Liver (tissue), 9 donors: ENCODE data around the gene YIPF3. TPM values are rescaled to one million over a fixed set of nuclear protein-coding genes. Genes with fewer than 3 reads are reported as not detected.

Experiments
- DNase-seq: peaks from one replicate; pipeline ENCODE4 v3.0.0-alpha.2; 2017; ENCODE audit warnings: low spot score
- H3K27ac ChIP-seq, 2 donors: one replicate each; pipeline ENCODE4 v1.7.0; 2013; ENCODE audit warnings: inconsistent platforms in 2 of 2, low read length in 2 of 2, control low read depth in 1 of 2, low read depth in 1 of 2, mild to moderate bottlenecking in 1 of 2
- H3K27me3 ChIP-seq, 4 donors: one replicate each; pipeline versions ENCODE4 v1.6.1 to v1.7.0; 2013; ENCODE audit warnings: low read length in 3 of 4, inconsistent platforms in 1 of 4, mild to moderate bottlenecking in 1 of 4, moderate library complexity in 1 of 4; ENCODE audit not compliant: control insufficient read depth in 4 of 4, insufficient read depth in 4 of 4
- H3K36me3 ChIP-seq, 4 donors: one replicate each; pipeline versions ENCODE4 v1.6.1 to v1.7.0; 2013; ENCODE audit warnings: low read length in 3 of 4, mild to moderate bottlenecking in 3 of 4, low read depth in 1 of 4, moderate library complexity in 1 of 4; ENCODE audit not compliant: control insufficient read depth in 4 of 4, insufficient read depth in 3 of 4
- H3K4me1 ChIP-seq, 4 donors: one replicate each; pipeline versions ENCODE4 v1.6.1 to v1.7.0; 2013; ENCODE audit warnings: low read length in 3 of 4, mild to moderate bottlenecking in 3 of 4, moderate library complexity in 1 of 4; ENCODE audit not compliant: control insufficient read depth in 4 of 4, insufficient read depth in 4 of 4
- H3K4me3 ChIP-seq, 3 donors: one replicate each; pipeline versions ENCODE4 v1.6.1 to v1.7.0; 2013; ENCODE audit warnings: low read length in 3 of 3, control low read depth in 1 of 3, low read depth in 1 of 3, mild to moderate bottlenecking in 1 of 3
- H3K9ac ChIP-seq, 2 donors: one replicate each; pipeline ENCODE4 v1.7.0; 2013; ENCODE audit warnings: low read length in 2 of 2, mild to moderate bottlenecking in 2 of 2, moderate library complexity in 2 of 2, control low read depth in 1 of 2, low read depth in 1 of 2
- H3K9me3 ChIP-seq, 4 donors: one replicate each; pipeline versions ENCODE4 v1.6.1 to v1.7.0; 2013; ENCODE audit warnings: low read length in 3 of 4; ENCODE audit not compliant: control insufficient read depth in 4 of 4
- EGR1 ChIP-seq, 2 donors: IDR thresholded peaks; 2 replicates each; pipeline ENCODE4 v1.6.1; 2016 to 2018; ENCODE audit warnings: antibody characterized with exemption in 2 of 2, low read depth in 2 of 2
- FOXA1 ChIP-seq: IDR thresholded peaks from 2 replicates; pipeline ENCODE4 v1.6.1; 2016; ENCODE audit warnings: antibody characterized with exemption
- FOXA2 ChIP-seq: IDR thresholded peaks from 2 replicates; pipeline ENCODE4 v1.6.1; 2016; ENCODE audit warnings: antibody characterized with exemption
- HNF4G ChIP-seq: IDR thresholded peaks from 2 replicates; pipeline ENCODE4 v1.6.1; 2016; ENCODE audit warnings: antibody characterized with exemption
- JUND ChIP-seq, 2 donors: IDR thresholded peaks; 2 replicates each; pipeline ENCODE4 v1.6.1; 2016; ENCODE audit warnings: antibody characterized with exemption in 2 of 2
- NR2F2 ChIP-seq: IDR thresholded peaks from 2 replicates; pipeline ENCODE4 v1.6.1; 2016; ENCODE audit warnings: antibody characterized with exemption
- RAD21 ChIP-seq, 2 donors: IDR thresholded peaks; 2 replicates each; pipeline ENCODE4 v1.6.1; 2016; ENCODE audit warnings: antibody characterized with exemption in 2 of 2, mild to moderate bottlenecking in 2 of 2
- SP1 ChIP-seq: IDR thresholded peaks from 2 replicates; pipeline ENCODE4 v1.6.1; 2018; ENCODE audit warnings: antibody characterized with exemption, mild to moderate bottlenecking
- TAF1 ChIP-seq: conservative IDR thresholded peaks from 2 replicates; pipeline ENCODE4 v1.6.1; 2016; ENCODE audit warnings: antibody characterized with exemption, mild to moderate bottlenecking
- YY1 ChIP-seq: IDR thresholded peaks from 2 replicates; pipeline ENCODE4 v1.6.1; 2016; ENCODE audit warnings: antibody characterized with exemption, mild to moderate bottlenecking
- WGBS: extraction: QIAGEN DNeasy Blood & Tissue Kit; methylation state at CpG from one replicate; pipeline ENCODE4 v1.1.7; 2013; 5-methylcytosine and 5-hydroxymethylcytosine counted together
- polyA plus RNA-seq, 2 donors: library from polyadenylated mRNA; stranded (reverse) in 1 of 2; unstranded in 1 of 2; fragments of 200-250 nt in 1 of 2; fragments of >200 nt in 1 of 2; fragmentation: Nextera tagmentation in 1 of 2; extraction: Ambion mirVana in 1 of 2; gene quantifications; one replicate each; pipeline versions ENCODE4 v1.2.1 to v1.2.3, GENCODE V29; 2013 to 2015
- total RNA-seq, 2 donors: library from RNA; depleted of rRNA; stranded (reverse); fragments of >200 nt; gene quantifications; one replicate each; pipeline ENCODE4 v1.2.3, GENCODE V29; 2014
- TF ChIP-seq, protein P1 (sequence below): IDR thresholded peaks from 2 replicates; pipeline ENCODE4 v1.6.1; 2016; ENCODE audit warnings: antibody characterized with exemption
- TF ChIP-seq, protein P2 (sequence below): IDR thresholded peaks from 2 replicates; pipeline ENCODE4 v1.6.1; 2016; ENCODE audit warnings: antibody characterized with exemption, mild to moderate bottlenecking
- TF ChIP-seq, protein P3 (sequence below): IDR thresholded peaks from 2 replicates; pipeline ENCODE4 v1.6.1; 2016; ENCODE audit warnings: antibody characterized with exemption
- TF ChIP-seq, protein P4 (sequence below): fragments of 150-350 bp; IDR thresholded peaks from 2 replicates; pipeline ENCODE4 v1.5.1; 2017; ENCODE audit warnings: improper control_type of control experiment, low read depth, low read length; ENCODE audit not compliant: missing input control
- donor health status: healthy.
- donor health status: healthy.
- donor health status: healthy.
- donor health status: healthy.
- donor health status: healthy.

YIPF3 gene
- total and polyA plus RNA-seq, 4 donors = 43.8 to 91.9 (median 61.6) TPM

DNA sequence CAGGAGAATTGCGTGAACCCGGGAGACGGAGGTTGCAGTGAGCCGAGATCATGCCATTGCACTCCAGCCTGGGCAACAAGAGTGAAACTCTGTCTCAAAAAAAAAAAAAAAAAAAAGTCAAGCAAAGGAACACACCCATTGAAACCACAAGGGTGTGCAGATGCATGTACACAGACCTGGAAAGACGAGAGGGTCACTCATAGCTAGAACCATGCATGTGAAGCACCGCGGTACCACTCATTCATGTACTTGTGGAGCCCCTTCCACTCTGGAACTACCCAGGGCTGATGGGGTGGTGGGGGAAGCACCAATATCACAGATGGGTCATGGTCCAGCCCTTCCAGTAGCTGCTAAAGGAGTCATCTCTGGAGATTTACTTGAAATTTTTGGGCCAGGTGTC is 46.8 kb downstream of the YIPF3 start:
- Histone ChIP-seq H3K4me3 (no peak overlapping the region), H3K9ac (no peak overlapping the region)
- WGBS = 92% methylated on average over 7 of the region's 7 CpGs

DNA sequence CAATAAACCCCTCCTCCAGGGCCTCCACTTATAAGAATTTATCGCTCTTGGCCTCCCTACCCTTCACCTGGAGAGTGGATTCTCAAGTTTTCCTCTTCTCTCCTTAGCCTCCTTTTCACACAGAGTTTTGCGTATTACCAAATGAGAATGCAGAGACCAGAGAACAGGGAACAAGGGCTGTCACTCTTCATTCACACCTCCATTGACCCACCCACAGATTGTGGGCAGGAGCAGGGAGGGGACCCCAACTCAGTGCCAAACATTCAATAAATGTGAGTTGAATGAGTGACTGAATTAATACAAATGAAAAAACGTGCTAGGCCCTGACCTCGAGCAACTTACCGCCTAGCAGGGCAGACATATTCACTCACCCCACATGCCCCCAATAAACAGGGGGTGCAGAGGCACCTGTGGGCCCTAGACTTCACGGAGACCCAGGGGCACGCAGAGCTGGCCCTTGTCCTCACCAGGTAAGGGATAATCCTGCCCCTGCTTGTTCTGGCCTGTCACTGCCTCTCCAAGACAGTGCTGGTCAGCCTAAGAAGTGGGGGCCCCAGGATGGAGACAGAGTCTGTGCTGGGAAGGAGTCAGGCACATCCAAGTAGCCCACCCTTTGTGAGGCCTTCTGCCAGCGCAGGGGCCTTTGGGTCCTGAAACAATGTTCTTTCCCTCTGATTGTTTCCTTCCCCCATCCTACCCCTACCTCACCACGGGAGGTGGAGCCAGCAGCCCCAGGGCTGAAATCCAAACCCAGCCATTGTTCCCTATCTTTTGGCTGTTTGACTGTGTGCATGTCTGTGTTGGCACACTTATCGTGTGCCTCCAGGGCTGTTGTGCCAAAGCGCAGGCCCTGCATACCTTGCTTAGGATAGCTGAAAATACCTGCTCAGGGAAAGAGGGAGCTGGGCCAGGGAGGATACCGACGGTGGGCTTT is 47.7 kb downstream of the YIPF3 start:
- no peaks in the 10 kb centered on the region for H3K9me3 ChIP-seq
- H3K9ac ChIP-seq = no peak overlapping the region
- H3K4me1 ChIP-seq = no peaks in the 10 kb centered on the region
- no peaks in the 10 kb centered on the region for H3K36me3 ChIP-seq
- no peak for DNase-seq
- no peaks in the 10 kb centered on the region for H3K27me3 ChIP-seq
- TF ChIP-seq EGR1 (IDR thresholded peaks at IDR 0.05; ENCODE audit: low read depth in 2 of 2) (no peak), HNF4G (no peak), FOXA2 (no peak), YY1 (no peak), FOXA1 (no peak), JUND (IDR thresholded peaks at IDR 0.05) (no peak), TAF1 (no peak)
- TF ChIP-seq, protein P1, sequence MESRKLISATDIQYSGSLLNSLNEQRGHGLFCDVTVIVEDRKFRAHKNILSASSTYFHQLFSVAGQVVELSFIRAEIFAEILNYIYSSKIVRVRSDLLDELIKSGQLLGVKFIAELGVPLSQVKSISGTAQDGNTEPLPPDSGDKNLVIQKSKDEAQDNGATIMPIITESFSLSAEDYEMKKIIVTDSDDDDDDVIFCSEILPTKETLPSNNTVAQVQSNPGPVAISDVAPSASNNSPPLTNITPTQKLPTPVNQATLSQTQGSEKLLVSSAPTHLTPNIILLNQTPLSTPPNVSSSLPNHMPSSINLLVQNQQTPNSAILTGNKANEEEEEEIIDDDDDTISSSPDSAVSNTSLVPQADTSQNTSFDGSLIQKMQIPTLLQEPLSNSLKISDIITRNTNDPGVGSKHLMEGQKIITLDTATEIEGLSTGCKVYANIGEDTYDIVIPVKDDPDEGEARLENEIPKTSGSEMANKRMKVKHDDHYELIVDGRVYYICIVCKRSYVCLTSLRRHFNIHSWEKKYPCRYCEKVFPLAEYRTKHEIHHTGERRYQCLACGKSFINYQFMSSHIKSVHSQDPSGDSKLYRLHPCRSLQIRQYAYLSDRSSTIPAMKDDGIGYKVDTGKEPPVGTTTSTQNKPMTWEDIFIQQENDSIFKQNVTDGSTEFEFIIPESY = no peak
- TF ChIP-seq, protein P2, sequence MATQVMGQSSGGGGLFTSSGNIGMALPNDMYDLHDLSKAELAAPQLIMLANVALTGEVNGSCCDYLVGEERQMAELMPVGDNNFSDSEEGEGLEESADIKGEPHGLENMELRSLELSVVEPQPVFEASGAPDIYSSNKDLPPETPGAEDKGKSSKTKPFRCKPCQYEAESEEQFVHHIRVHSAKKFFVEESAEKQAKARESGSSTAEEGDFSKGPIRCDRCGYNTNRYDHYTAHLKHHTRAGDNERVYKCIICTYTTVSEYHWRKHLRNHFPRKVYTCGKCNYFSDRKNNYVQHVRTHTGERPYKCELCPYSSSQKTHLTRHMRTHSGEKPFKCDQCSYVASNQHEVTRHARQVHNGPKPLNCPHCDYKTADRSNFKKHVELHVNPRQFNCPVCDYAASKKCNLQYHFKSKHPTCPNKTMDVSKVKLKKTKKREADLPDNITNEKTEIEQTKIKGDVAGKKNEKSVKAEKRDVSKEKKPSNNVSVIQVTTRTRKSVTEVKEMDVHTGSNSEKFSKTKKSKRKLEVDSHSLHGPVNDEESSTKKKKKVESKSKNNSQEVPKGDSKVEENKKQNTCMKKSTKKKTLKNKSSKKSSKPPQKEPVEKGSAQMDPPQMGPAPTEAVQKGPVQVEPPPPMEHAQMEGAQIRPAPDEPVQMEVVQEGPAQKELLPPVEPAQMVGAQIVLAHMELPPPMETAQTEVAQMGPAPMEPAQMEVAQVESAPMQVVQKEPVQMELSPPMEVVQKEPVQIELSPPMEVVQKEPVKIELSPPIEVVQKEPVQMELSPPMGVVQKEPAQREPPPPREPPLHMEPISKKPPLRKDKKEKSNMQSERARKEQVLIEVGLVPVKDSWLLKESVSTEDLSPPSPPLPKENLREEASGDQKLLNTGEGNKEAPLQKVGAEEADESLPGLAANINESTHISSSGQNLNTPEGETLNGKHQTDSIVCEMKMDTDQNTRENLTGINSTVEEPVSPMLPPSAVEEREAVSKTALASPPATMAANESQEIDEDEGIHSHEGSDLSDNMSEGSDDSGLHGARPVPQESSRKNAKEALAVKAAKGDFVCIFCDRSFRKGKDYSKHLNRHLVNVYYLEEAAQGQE = no peak
- TF ChIP-seq, protein P3, sequence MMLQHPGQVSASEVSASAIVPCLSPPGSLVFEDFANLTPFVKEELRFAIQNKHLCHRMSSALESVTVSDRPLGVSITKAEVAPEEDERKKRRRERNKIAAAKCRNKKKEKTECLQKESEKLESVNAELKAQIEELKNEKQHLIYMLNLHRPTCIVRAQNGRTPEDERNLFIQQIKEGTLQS = no peak
- TF ChIP-seq, protein P4, sequence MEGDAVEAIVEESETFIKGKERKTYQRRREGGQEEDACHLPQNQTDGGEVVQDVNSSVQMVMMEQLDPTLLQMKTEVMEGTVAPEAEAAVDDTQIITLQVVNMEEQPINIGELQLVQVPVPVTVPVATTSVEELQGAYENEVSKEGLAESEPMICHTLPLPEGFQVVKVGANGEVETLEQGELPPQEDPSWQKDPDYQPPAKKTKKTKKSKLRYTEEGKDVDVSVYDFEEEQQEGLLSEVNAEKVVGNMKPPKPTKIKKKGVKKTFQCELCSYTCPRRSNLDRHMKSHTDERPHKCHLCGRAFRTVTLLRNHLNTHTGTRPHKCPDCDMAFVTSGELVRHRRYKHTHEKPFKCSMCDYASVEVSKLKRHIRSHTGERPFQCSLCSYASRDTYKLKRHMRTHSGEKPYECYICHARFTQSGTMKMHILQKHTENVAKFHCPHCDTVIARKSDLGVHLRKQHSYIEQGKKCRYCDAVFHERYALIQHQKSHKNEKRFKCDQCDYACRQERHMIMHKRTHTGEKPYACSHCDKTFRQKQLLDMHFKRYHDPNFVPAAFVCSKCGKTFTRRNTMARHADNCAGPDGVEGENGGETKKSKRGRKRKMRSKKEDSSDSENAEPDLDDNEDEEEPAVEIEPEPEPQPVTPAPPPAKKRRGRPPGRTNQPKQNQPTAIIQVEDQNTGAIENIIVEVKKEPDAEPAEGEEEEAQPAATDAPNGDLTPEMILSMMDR = no peak
- H3K4me3 ChIP-seq = no peak overlapping the region
- WGBS = 81% methylated on average over 13 of the region's 13 CpGs
- no peak overlapping the region for H3K27ac ChIP-seq

More for the DNA sequence above, 46.8 kb downstream of the YIPF3 start:
- no peak overlapping the region for H3K27ac ChIP-seq
- DNase-seq = no peak
- TF ChIP-seq NR2F2 (no peak), SP1 (no peak), TAF1 (no peak), RAD21 (IDR thresholded peaks at IDR 0.05) (no peak)
- TF ChIP-seq, protein P1 = no peak
- H3K4me1 ChIP-seq = no peaks in the 10 kb centered on the region
- H3K27me3 ChIP-seq = no peaks in the 10 kb centered on the region
- H3K36me3 ChIP-seq = no peaks in the 10 kb centered on the region
- no peaks in the 10 kb centered on the region for H3K9me3 ChIP-seq
